HTERT RPE-1 (cell line): ENCODE data around the gene ZNF385B.
"Not testable (repeated sequence)": the region's sequence is repeated elsewhere in the genome, so short reads cannot be mapped to it uniquely, and the experiment has no call there.

Experiments
- in situ Hi-C: fragments of 300-500 bp; cut with MboI; formaldehyde crosslinking; loops from 4 replicates; pipeline ENCODE4 v1.14.3; 2020; ENCODE audit warnings: low sequenced_read_pairs

The ZNF385B gene

DNA sequence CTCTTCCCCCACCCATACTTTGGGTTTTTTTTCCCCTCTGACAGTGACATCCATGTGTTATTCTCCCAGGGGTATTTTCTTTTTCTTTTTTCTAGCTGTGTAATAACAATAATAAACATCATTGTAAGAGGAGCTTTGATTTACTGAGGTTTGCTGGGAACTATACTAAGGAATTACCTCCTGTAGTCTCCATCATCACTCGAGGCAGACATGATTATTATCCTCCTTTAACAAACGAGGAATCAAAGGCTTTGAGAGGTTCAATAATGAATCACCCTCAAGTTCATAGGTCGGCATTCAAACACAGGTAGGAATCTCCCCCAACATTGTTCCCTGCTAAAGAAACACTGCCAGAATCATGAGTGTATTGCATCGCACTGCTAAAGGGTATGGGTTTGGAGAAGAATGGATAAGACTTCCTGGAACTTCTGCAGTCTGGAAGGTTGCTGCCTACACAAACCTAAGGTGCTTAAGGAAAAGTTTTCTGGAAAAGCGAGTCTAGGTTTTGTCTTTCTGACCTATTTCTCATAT, 336.5 kb downstream of the ZNF385B start:
- in situ Hi-C loops = no loop called here

DNA sequence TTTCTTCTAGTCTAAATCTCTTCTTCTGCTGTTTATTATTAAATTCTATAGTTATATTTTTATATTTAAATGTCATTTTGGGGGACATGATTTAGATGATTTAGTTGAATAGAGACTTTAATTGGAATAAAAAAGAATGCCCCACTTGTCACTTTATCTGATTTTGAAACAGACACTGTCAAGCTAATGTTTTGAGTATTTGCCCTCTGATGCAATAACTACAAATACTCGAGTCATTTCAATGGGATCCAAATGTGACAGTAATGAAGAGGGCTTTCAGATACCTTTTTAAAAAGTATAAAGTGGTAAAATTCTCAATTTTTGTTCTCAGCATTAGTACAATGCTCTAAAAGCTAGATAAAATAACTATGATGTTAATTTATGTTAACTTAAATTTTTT, 339.5 kb downstream of the ZNF385B start:
- in situ Hi-C loops = no loop called here

DNA sequence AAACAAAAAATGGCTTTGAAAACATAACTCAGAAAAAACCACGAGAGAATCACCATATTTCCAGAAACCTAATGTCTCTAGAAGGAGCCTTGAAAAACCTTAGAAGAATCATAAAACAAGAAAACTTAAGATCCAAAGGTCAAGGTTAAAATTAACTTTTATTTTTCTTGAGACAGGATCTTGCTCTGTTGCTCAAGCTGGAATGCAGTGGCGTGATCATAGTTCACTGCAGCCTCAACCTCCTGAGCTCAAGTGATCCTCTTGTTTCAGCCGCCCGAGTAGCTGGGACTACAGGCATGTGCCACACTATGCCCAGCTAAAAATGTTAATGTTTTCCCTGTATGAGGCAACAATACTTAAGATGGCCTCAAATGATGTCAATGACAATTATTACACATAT, 342.6 kb downstream of the ZNF385B start:
- in situ Hi-C loops = no loop called here

DNA sequence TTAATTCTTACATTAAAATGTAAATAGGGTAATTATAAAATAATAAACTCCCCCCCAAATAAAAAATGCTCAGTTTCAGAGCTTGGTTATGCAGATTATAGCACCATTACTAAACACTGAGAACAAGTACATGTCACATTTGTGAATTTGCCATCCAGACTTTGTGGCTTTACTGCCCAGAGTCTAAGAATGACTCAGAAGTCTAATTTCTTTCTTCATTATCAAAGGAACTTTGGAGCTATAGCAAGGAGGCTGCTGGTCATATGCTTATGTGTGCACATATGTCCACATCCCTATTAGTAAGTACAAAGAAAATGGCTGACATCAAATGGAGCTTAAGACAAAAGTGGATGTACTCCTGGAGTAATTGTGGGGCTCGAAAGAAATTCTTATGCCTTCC, 348.2 kb downstream of the ZNF385B start:
- in situ Hi-C loops = no loop called here

DNA sequence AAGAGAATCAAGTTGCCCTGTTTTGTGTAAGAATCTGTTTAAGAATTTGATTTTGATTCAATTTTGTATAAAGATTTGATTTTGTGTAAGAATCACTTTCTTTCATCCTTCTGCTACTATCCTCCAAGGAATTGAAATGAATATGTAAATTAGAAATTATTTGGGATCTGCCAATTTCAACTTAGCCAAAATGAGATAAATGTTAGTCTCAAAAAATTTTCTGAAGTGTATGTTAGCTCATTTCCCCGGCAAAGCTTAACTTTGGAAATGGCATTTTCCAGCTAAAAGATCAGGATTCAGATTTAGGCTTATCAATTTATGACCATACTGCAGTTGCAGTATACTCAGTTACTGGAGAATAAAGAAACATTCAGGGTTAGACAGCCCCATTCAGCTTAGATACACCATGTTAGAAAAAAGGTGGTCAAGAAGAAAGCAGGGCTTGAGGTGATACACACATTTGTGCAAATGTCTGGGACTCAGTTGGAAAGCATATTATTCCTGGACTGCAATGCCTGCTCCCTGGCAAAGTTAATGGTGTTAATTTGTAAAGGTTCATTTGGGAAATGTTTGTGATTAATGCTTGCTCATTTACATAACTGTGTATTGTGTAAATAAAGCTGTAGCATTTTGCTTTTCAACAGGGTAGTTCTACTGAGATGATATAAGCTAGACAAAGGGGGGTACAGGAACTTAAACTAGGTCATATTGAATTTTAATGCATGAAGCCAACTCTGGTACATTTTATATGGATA, 349.0 kb downstream of the ZNF385B start:
- in situ Hi-C loops = no loop called here

DNA sequence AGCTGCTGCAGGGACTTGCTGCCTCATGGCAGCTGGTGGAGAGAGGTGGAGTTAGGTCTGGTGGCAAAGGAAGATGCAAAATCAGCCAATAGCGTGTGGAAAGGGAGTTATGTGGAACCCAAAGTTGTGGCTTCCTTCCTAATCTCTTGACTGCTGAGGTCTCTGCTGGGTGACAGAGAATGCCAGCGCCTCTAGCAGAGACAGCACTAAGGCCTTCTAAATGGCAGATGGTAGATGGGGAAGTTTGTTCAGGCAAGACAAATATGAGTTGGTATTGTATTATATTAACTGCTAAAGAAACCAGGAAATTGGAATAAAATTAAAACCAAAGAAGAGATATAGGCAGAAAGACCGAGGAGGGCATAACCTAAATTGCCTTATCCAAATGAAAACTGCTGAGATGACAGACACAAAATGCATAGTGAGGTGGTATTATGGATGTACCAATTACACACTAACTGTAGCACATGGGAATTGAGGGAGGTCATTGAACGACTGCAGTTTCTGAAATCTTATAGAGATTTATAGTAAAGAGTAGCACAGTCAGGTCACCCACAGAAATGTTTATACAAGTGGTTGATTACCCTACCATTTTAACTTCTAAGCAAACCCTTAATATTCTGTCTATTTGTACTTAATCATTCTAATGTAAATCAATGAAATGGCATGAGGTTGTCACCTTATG, 350.2 kb downstream of the ZNF385B start:
- in situ Hi-C loops = no loop called here

DNA sequence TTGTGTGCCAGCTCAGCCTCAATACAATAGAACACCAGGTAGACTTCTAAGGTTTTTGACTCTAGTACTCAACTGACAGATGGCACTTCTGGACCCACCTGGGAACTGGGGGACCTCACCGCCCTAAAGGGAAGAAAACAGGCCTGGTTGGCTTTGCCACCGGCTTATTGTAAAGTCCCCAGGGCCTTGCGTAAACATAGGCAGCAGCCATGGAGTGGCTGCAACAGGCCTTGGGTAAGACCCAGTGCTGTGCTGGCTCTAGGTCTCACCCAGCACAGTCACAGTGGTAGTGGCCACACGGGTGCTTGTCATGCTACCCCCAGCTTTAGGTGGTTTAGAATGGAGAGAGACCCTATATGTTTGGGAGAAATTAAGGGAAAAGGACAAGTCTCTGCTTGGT, 366.1 kb downstream of the ZNF385B start:
- in situ Hi-C loops = no loop called here

DNA sequence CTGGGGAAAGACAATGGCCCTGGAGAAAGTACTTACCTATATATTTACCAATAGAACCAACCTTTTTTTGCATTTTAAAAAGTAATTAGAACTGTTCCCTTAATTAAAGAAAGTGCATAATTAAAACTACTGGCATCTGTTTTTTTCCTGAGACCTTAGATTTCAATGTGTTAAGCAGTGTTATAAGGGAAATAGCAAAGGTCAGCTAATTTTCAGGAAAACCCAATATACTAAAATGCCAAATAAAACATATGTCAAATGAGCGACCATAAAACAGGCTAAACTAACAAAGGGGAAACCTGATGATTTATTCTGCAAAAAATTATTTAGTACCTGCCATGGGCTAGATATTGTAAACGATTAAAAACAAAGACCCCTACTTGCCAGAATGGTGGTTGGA, 372.8 kb downstream of the ZNF385B start:
- in situ Hi-C loops = no loop called here

DNA sequence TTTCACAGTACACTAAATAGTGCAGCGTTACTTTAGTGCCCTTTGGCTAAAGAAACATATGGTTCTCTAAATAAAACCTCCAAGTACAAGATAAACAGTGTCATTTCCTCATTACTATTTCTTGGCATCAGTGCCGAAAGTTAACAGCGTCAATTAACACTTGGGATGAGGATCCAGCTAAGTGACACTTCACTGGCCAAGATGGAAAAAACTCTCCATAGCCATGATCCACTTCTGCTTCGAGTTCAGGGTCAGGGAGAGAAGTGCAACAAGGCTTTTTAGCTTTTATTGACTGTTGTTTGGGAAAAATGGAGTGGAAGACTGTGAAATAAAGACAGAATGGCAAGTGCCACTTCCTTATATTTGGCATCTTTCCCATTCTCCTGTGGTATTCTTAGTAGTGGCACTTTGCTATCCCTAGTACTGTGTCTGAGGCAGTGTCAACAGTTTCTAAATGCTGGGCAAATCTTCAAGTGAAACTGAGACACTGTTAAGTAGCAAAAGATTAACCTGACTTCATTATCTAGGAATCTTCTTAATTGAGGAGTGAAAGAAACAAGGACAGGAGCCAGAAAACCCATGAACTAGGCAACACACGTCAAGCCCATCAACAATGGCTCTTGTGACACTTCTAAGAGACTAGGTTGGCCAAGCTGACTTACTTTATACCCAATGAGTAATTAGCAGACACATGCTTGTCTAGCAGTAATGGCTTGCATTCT, 374.2 kb downstream of the ZNF385B start:
- in situ Hi-C loops = no loop called here

DNA sequence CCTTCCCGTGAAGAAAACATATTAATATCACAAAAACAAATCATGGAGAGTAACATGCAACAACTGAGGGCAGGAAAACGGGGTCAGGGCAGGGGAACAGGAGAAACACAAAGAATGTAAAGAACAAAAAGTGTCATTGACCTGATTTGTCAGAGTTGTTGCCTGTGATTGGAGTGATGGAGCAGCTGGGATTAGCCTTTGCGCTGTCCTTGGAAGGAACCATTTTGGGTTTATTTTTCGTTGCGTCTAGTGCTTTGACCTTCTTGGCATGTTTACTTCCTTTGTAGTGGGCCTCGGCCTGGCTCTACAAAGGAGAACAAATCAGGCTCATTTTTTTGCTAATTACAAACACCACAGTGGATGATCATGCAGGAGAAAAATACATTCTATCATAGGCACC, 378.3 kb downstream of the ZNF385B start:
- in situ Hi-C loops = no loop called here

DNA sequence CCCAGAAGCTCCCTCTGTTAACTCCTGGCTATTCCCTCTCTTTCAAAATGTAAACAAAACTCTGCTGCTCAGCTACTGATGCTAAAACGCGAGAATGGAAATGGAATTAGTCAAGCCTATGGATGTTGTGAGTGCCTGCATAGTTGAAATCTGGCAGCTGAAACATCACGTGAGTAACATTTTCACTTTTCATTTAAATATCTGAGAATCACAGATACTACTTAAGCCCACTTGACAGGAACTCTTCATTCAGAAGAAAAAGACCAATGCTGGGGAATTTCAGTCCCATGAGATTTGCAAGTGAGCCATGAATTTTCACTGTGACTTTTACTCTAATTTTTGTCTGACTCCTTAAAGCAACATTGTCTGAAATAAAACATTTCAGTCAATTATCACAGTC, 381.5 kb downstream of the ZNF385B start:
- in situ Hi-C loops = no loop called here

DNA sequence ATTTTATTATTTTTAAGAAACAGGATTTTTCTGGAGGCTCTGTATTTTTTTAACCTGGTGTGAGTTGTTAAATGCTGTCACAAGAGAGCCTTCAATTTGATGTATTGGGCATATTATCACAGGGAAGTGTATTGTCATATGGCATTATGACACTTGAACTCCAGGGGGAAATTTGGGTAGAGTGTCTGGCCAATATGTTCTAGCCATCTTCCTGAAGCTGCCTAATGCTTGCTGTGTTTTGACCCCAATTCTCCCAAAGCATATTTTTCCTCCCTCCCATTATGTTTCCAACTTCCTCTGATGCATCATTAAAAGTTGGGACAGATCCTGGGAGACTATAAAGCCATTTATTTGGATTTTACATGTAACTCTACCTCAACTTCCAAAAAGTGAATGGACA, 382.6 kb downstream of the ZNF385B start:
- in situ Hi-C loops = no loop called here

DNA sequence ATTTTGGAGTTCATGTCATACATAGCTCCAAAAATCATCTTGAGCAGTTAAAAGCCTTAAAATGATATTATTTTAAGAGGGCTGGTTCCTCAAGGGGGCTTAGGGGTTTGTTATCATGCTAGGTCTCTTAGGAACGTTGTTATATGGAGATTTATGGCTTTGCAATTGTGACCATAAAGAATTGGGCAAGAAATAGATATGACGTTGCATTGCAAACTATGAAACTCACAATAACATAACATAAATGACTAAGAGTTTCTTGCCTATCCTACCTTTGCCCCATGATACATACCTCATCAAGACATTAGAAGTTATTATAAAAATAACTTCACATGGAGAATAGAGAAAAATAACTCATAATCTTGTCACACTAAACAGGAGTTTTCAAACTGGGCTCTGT, 390.4 kb downstream of the ZNF385B start:
- in situ Hi-C loops = no loop called here

DNA sequence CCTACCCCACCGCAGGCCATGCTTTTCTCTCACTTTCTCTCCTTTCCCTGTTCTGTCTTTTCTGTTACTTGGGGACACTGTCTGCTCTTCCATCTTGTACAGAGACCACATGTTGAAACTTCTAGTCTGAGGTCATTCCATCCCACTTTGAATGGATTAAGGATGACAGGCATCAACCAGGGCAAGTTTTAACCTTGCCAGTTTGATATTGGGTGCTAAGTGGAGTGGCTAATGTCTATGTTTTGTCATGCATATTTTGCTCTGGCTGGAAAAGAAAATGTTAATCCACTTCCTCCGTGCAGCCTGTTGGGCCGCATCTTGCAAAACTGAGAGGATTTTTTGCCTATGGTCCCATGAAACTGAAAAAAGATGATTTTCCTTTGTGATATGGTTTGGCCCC, 391.3 kb downstream of the ZNF385B start:
- in situ Hi-C loops = no loop called here

DNA sequence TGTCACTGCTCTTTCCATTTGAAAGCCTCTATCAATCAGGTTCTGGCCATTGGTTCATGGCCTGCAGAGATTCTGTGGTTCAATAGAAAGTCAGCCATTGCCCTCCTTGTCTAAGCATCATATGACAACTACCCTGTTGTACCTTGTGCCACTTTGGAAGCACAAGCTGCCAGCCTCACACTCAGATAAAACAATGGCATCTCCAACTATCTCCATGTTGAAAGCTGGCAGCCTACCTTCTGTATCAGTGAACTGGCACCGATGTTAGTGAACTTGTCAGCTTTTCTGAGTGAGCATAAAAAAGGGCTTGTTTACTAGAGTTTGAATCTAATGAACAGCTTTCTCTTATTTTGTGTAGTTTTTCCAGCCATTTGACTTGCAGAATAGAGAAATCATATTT, 393.5 kb downstream of the ZNF385B start:
- in situ Hi-C loops = no loop called here

DNA sequence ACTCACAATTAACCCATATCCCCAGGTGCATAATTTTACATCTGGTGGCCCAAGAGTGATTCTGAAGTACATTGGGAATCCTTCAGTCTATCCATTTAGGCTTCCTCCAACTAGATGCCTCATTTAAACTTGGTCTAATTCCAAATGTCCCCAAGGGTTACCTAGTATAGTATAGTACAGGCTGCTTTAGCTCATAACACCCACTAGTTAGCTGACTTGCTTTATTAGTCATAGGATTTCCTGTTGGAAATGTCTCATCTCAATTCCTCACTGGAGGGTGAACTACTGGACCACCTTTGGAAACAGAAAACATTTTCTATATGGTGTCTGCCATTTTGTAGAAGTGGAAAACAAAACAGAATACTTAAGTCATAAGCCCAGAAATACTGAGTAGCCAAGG, 394.3 kb downstream of the ZNF385B start:
- in situ Hi-C loops = no loop called here

DNA sequence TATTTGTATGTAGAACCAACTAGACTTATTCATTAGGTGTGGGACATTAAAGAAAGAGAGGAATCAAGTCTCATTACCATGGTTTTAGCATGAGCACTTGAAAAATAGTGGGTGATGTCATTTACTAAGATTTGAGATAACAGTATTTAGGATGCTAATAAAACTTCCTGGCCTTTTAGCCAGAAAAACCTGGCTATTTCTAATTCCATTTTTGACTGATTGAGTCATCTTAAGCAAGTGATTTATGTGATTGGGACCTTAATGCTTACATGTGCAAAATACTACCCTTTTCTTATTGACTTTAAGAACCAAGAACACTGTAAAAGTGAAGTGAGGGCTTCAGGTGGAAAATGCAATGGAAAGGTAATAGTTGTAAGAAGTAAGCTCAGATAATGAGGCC, 400.0 kb downstream of the ZNF385B start:
- in situ Hi-C loops = no loop called here

DNA sequence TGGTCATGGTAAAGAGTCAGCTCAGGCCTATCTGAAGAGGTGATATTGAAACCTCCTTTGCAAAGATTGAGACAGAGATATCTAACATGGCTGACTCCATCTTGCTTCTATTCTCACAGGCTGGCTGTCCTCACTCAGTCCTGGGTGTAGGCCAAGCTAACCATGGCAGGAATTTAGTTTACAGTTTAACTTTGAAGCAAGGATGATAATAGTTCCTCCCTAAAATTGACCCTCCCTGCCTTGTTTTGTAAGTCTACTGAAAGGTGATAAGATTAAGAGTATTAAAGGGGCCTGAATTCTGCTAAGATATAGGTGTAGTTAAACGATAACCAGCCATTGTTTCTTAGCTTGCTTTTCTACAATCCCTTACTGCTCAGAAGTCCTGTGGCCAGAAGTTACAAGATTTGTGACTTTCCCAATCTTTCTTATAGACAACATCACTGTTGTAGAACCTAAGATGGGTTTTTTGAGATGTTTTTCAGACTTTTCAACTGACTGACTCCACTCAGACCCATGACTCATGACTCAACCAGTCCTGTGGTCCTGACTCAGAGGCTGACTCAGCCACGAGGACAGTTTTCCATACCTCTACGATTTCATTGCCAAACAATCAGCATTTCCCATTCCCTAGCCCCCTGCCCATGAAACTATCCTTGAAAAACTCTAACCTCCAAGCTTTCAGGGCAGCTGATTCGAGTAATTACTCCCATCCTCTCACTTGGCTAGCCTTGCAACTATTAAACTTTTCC, 401.1 kb downstream of the ZNF385B start:
- in situ Hi-C loops = no loop called here

DNA sequence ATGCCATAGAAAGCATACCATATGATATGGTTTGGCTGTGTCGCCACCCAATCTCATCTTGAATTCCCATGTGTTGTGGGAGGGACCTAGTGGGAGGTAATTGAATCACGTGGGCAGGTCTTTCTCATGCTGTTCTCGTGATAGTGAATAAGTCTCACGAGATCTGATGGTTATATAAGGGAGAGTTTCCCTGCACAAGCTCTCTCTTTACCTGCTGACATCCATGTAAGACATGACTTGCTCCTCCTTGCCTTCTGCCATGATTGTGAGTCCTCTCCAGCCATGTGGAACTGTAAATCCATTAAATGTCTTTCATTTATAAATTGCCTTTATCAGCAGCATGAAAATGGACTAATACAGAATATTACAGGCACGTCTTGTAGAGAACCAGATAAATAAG, 403.3 kb downstream of the ZNF385B start:
- in situ Hi-C loops = not testable (repeated sequence)

DNA sequence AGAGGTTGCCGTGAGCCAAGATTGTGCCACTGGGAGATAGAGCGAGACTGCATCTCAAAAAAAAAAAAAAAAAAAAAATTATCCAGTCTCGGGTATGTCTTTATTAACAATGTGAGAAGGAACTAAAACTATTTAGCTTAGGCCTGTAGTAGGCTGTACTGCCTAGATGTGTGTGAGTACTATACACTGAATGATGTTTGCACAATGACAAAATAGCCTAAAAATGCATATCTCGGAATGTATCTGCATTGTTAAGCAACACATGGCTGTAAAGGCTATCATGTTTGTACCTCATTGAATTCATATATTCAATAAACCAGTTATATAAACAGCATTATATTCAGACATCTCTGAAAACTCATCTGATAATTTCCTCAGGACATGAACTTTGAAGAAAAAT, 405.6 kb downstream of the ZNF385B start:
- in situ Hi-C loops = no loop called here

DNA sequence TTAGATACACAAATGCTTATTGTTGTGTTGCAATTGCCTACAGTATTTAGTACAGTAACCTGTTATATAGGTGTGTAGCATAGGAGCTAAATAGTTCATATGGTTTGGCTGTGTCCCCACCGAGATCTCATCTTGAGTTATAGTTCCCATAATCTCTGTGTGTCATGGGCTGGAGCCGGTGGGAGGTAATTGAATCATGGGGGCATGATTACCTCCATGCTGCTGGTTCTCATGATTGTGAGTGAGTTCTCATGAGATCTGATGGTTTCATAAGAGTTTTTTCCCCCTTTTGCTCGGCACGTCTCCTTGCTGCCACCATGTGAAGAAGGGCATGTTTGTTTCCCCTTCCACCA, 406.3 kb downstream of the ZNF385B start:
- in situ Hi-C loops = no loop called here
